Measurements from ENCODE around the gene GZMM. TPM values are rescaled to one million over a fixed set of nuclear protein-coding genes. Genes with fewer than 3 reads are reported as not detected.

GZMM gene
- polyA plus RNA-seq, 1 experiment, result not detected

DNA sequence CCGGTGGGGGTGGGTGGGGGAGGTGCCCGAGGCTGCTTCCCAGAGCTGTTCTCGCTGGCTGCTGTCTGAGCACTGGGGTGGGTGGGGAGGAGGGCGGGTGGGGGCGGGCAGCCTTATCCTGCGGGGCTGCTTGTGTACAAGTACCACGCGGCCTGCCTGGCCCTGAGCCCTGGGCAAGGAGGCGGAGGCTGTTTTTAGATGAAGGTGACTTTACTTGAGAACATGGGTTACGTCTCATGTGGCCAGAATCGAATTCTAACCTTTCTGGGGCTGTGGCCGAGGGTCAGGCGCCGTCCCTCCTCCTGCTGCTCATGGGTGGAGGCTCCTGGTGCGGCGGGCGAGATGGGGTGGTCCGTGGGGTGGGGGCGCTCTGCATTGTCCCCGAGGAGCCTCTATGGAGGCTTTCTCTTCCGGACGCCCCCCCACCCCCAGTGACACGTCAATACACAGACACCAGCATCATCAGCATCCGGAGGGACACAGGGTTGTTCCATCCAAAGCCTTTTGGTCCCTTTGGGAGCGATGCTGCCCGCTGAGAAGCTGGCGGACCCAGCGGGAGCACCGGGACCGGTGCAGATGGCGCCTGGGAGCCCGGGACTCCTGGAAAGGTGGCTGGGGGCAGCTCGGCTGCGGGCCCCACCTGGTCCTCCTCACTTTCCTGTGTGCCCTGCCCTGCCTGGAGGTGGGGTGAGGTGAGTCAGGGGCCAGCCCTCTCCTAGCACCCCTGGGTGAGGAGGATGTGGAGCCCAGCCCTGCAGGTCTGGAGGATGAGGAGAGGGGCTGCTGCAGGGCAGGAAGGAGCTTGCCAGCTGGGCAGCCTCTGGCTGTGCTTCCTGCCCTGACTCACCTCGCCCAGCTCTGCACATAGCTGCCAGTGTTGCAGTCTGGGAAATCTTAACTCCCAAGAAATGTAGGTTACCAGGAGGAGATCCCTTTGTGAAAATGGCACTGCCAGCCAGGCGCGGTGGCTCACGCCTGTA, 32.0 kb downstream of the GZMM start:
- peaks cover 3% of the 10 kb centered on the region; the same call in 1 of the 2 replicates for H3K9me3 ChIP-seq (ENCODE audit: control insufficient read depth, insufficient read depth, low read length)
- H3K27me3 ChIP-seq (ENCODE audit: control insufficient read depth, insufficient read depth, low read length), result no peaks in the 10 kb centered on the region
- TF ChIP-seq, protein P1, sequence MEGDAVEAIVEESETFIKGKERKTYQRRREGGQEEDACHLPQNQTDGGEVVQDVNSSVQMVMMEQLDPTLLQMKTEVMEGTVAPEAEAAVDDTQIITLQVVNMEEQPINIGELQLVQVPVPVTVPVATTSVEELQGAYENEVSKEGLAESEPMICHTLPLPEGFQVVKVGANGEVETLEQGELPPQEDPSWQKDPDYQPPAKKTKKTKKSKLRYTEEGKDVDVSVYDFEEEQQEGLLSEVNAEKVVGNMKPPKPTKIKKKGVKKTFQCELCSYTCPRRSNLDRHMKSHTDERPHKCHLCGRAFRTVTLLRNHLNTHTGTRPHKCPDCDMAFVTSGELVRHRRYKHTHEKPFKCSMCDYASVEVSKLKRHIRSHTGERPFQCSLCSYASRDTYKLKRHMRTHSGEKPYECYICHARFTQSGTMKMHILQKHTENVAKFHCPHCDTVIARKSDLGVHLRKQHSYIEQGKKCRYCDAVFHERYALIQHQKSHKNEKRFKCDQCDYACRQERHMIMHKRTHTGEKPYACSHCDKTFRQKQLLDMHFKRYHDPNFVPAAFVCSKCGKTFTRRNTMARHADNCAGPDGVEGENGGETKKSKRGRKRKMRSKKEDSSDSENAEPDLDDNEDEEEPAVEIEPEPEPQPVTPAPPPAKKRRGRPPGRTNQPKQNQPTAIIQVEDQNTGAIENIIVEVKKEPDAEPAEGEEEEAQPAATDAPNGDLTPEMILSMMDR (IDR thresholded peaks at IDR 0.05; ENCODE audit: low read depth, low read length), result no peak
- no peak for DNase-seq (ENCODE audit: low read depth, low spot score)
- H3K27ac ChIP-seq (ENCODE audit: low read depth, low read length), result peak overlapping the region; percentile 31
- POLR2A ChIA-PET, result interaction anchor here (1.0 to 2.3 kb wide), 2 partner anchors 12 to 43 kb away, joined by 3 to 8 read pairs; partner anchors contain the start of gene CDC34
- CTCF ChIA-PET, result no interaction called here
- H3K4me3 ChIP-seq (ENCODE audit: low read depth, low read length), result peak overlapping the region; percentile 47

DNA sequence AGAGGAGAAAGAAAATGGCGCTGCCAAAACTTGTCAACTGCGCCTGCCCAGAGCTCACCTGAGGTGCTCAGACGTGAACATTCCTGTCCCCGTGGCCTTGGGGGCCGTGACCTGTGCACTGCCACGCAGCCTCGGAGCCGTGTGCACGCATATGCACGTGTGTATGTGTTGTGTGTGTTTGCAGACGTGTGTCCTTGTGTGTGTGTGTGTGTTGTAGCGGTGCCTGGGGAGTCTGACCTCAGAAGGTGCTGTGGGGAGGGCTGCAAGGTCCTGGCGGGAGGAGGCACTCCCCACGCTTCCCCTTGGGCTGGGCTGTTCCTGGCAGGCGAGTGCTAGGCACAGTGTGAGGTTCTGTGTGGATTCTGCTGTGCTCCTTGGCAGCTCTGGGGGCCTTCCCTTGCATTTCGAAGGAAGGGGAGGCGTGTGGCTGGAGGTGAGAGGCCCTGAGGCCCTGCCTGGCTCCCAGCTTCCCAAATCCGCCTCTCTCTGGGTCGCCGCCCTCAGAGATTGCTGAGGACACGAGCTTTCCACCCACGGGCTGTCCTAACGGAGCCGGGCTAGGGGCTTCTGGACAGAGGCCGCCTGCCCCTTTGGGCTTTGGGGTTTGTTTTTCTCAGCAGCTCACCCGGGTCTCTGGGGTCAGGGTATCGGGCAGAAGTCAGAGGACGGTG, 33.0 kb downstream of the GZMM start:
- no peak for DNase-seq (ENCODE audit: low read depth, low spot score)
- POLR2A ChIA-PET, result interaction anchor here (0.5 to 2.3 kb wide), 2 partner anchors 44 to 385 kb away, joined by 4 to 8 read pairs; partner anchors contain the start of gene CDC34
- H3K9me3 ChIP-seq (ENCODE audit: control insufficient read depth, insufficient read depth, low read length), result peaks cover 3% of the 10 kb centered on the region; the same call in 1 of the 2 replicates
- H3K27ac ChIP-seq (ENCODE audit: low read depth, low read length), result no peak overlapping the region
- CTCF ChIA-PET, result interaction anchor here (0.8 kb wide), 1 partner anchor 44 kb away, joined by 3 read pairs; no protein-coding TSS in a partner anchor
- TF ChIP-seq, protein P1 (IDR thresholded peaks at IDR 0.05; ENCODE audit: low read depth, low read length), result no peak
- no peaks in the 10 kb centered on the region for H3K27me3 ChIP-seq (ENCODE audit: control insufficient read depth, insufficient read depth, low read length)
- H3K4me3 ChIP-seq (ENCODE audit: low read depth, low read length), result no peak overlapping the region

DNA sequence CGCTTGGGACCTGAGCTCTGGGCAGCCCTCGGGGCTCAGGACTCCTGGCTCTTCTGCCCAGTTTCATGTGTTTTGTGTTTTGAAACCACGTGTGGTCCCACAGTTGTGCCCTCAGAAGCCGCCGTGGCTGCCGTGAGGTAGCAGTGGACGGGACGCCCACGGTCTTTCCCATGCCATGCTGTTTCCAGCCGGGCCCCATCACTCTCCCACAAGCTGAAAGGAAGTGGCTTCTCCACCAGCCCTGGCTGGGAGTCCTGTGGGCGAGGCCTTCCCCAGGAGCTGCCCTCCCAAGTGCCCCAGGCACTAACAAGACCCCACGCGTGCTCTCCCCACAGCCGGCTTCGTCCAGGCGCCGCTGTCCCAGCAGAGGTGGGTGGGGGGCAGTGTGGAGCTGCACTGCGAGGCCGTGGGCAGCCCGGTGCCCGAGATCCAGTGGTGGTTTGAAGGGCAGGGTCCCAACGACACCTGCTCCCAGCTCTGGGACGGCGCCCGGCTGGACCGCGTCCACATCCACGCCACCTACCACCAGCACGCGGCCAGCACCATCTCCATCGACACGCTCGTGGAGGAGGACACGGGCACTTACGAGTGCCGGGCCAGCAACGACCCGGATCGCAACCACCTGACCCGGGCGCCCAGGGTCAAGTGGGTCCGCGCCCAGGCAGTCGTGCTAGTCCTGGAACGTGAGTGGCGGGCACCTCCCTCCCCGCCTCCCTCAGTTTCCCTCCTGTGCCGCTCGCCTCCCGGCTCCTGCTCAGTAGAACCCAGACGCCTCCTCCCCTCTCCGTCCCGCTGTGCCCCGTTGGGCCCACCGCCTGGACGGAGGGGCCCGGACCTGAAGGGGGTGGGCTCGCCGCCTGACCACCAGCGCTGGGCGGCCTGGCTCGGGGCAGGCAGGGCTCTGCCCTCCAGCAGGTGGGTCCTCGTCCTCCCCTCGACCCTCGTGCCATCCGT, 33.9 kb downstream of the GZMM start:
- CTCF ChIA-PET, result interaction anchor here (0.8 kb wide), 1 partner anchor 45 kb away, joined by 3 read pairs; no protein-coding TSS in a partner anchor
- POLR2A ChIA-PET, result interaction anchor here (0.5 kb wide), 1 partner anchor 384 kb away, joined by 4 read pairs; no protein-coding TSS in a partner anchor
- TF ChIP-seq, protein P1 (IDR thresholded peaks at IDR 0.05; ENCODE audit: low read depth, low read length), result no peak
- H3K27me3 ChIP-seq (ENCODE audit: control insufficient read depth, insufficient read depth, low read length), result no peaks in the 10 kb centered on the region
- peaks cover 3% of the 10 kb centered on the region; the same call in 1 of the 2 replicates for H3K9me3 ChIP-seq (ENCODE audit: control insufficient read depth, insufficient read depth, low read length)
- H3K4me3 ChIP-seq (ENCODE audit: low read depth, low read length), result no peak overlapping the region
- H3K27ac ChIP-seq (ENCODE audit: low read depth, low read length), result no peak overlapping the region
- DNase-seq (ENCODE audit: low read depth, low spot score), result no peak

DNA sequence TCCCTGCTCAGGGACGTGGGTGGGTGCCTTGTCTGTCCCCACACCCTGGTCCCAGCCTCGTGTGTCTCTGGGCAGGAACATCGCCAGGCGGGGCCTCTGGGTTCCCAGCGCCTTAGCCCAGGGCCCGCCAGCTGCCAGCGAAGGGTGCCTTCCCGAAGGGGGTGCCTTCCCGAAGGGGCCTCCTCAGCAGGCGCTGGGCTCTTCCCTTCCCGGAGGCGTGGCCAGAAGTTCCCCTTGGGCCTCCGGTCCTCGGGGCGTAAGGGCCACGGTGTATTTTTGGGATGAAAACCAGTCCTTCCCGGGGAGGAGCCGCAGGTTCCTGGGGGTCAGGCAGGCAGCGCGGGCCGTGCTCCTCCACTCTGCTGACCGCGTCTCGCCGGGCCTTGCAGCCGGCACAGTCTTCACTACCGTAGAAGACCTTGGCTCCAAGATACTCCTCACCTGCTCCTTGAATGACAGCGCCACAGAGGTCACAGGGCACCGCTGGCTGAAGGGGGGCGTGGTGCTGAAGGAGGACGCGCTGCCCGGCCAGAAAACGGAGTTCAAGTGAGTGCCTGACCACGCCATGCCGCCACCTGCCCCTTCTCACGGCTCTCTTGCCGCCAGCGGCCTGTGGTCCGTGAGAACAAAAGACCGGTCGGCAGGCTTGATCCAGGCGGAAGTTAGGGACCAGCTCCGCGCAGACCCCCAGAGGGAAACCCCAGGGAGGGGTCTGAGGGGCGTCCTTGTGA, 35.4 kb downstream of the GZMM start:
- no peak for DNase-seq (ENCODE audit: low read depth, low spot score)
- H3K9me3 ChIP-seq (ENCODE audit: control insufficient read depth, insufficient read depth, low read length), result peaks cover 3% of the 10 kb centered on the region; the same call in 1 of the 2 replicates
- no peaks in the 10 kb centered on the region for H3K27me3 ChIP-seq (ENCODE audit: control insufficient read depth, insufficient read depth, low read length)
- TF ChIP-seq, protein P1 (IDR thresholded peaks at IDR 0.05; ENCODE audit: low read depth, low read length), result no peak
- no peak overlapping the region for H3K4me3 ChIP-seq (ENCODE audit: low read depth, low read length)
- ChIA-PET CTCF (interaction anchor here (0.7 to 0.9 kb wide), 2 partner anchors 98 to 184 kb away, joined by 3 to 4 read pairs; no protein-coding TSS in a partner anchor), POLR2A (no interaction called here)
- H3K27ac ChIP-seq (ENCODE audit: low read depth, low read length), result no peak overlapping the region

All from AG04450 (cell line).